HL-60 (cell line): ENCODE results near the gene PLA2G4E.

Experiments used
- DNase-seq, 2 experiments: peaks; one replicate each; pipeline ENCODE4 v3.0.0-alpha.2; 2010 to 2020; ENCODE audit warnings: low read depth in 1 of 2, low spot score in 1 of 2
- H3K27ac ChIP-seq: fragments of 250-450 bp; sonication (Bioruptor Pico); replicated peaks from 2 replicates; pipeline ENCODE4 v1.5.1; 2020; ENCODE audit warnings: mild to moderate bottlenecking, moderate library complexity
- H3K27me3 ChIP-seq: fragments of 250-450 bp; sonication (Bioruptor Pico); 2 replicates; pipeline ENCODE4 v1.5.1; 2021; ENCODE audit warnings: mild to moderate bottlenecking, moderate library complexity; ENCODE audit not compliant: insufficient read depth, poor library complexity, severe bottlenecking
- H3K4me3 ChIP-seq: replicated peaks from 2 replicates; pipeline ENCODE4 v1.5.1; 2011; ENCODE audit warnings: mild to moderate bottlenecking, control low read depth, low read length; ENCODE audit not compliant: insufficient read depth
- CTCF ChIP-seq: IDR thresholded peaks from one replicate; pipeline ENCODE4 v1.5.1; 2011; ENCODE audit warnings: low read length, control low read depth, inconsistent platforms; ENCODE audit not compliant: insufficient read depth
- GABPA ChIP-seq: IDR thresholded peaks from 2 replicates; pipeline ENCODE4 v1.6.1; 2012; ENCODE audit warnings: low read depth
- POLR2AphosphoS5 ChIP-seq: IDR thresholded peaks from 2 replicates; pipeline ENCODE4 v1.6.1; 2012; ENCODE audit warnings: low read depth
- REST ChIP-seq: IDR thresholded peaks from 2 replicates; pipeline ENCODE4 v1.6.1; 2012; ENCODE audit warnings: low read depth; ENCODE audit not compliant: insufficient replicate concordance
- SPI1 ChIP-seq: IDR thresholded peaks from 2 replicates; pipeline ENCODE4 v1.6.1; 2012; ENCODE audit warnings: low read depth, mild to moderate bottlenecking, borderline replicate concordance

PLA2G4E gene

GRCh38 chr15:42002333-42002732 is 18.5 kb downstream of the PLA2G4E start:
- H3K27me3 ChIP-seq = peaks cover 12% of the 10 kb centered on the region
- no peak overlapping the region for H3K4me3 ChIP-seq
- no peak overlapping the region for H3K27ac ChIP-seq
- DNase-seq = no peak
- no peak for TF ChIP-seq POLR2AphosphoS5
- no peak for TF ChIP-seq SPI1
- TF ChIP-seq CTCF = no peak
- TF ChIP-seq GABPA = no peak
- TF ChIP-seq REST = no peak

- H3K27me3 ChIP-seq = peaks cover 12% of the 10 kb centered on the region
- H3K4me3 ChIP-seq = no peak overlapping the region
- DNase-seq = no peak
- no peak overlapping the region for H3K27ac ChIP-seq
- no peak for TF ChIP-seq POLR2AphosphoS5
- no peak for TF ChIP-seq REST
- no peak for TF ChIP-seq CTCF
- TF ChIP-seq GABPA = no peak
- TF ChIP-seq SPI1 = no peak
Measured at GRCh38 chr15:42001236-42001635, 19.6 kb downstream of the PLA2G4E start.

GRCh38 chr15:41999290-42000285 is 21.3 kb downstream of the PLA2G4E start:
- no peak for DNase-seq
- no peak overlapping the region for H3K27ac ChIP-seq
- TF ChIP-seq POLR2AphosphoS5 (no peak), GABPA (no peak), SPI1 (no peak), REST (no peak), CTCF (no peak)
- no peak overlapping the region for H3K4me3 ChIP-seq
- peaks cover 12% of the 10 kb centered on the region for H3K27me3 ChIP-seq
